ENCODE measurements around the gene SDC4.

DNA sequence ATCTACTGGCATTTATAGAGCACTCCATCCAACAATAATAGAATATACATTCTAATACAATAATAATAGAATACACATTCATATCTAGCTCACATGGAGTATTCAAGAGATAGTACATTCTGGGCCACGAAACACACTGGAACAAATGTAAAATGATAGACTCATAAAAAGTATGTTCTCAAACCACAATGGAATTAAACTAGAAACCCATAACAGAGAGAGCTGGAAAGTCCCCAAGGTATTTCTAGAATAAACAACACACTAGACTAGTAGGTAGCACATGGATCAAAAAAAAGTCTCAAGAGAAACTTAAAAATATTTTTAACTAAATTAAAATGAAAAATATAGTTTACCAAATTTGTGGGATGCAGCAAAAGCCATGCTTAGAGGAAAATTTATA, 39.0 kb upstream of the SDC4 start:
- TF ChIP-seq, protein P1, sequence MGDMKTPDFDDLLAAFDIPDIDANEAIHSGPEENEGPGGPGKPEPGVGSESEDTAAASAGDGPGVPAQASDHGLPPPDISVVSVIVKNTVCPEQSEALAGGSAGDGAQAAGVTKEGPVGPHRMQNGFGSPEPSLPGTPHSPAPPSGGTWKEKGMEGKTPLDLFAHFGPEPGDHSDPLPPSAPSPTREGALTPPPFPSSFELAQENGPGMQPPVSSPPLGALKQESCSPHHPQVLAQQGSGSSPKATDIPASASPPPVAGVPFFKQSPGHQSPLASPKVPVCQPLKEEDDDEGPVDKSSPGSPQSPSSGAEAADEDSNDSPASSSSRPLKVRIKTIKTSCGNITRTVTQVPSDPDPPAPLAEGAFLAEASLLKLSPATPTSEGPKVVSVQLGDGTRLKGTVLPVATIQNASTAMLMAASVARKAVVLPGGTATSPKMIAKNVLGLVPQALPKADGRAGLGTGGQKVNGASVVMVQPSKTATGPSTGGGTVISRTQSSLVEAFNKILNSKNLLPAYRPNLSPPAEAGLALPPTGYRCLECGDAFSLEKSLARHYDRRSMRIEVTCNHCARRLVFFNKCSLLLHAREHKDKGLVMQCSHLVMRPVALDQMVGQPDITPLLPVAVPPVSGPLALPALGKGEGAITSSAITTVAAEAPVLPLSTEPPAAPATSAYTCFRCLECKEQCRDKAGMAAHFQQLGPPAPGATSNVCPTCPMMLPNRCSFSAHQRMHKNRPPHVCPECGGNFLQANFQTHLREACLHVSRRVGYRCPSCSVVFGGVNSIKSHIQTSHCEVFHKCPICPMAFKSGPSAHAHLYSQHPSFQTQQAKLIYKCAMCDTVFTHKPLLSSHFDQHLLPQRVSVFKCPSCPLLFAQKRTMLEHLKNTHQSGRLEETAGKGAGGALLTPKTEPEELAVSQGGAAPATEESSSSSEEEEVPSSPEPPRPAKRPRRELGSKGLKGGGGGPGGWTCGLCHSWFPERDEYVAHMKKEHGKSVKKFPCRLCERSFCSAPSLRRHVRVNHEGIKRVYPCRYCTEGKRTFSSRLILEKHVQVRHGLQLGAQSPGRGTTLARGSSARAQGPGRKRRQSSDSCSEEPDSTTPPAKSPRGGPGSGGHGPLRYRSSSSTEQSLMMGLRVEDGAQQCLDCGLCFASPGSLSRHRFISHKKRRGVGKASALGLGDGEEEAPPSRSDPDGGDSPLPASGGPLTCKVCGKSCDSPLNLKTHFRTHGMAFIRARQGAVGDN (IDR thresholded peaks at IDR 0.05) = no peak
- TF ChIP-seq SP1 (IDR thresholded peaks at IDR 0.05; ENCODE audit: low read depth, low read length) = no peak
- no peak for TF ChIP-seq TAF1 (IDR thresholded peaks at IDR 0.05; ENCODE audit: borderline replicate concordance, low read depth, low read length)
- no peak for TF ChIP-seq MAX (IDR thresholded peaks at IDR 0.05; ENCODE audit: low read depth, low read length)
- no peak for TF ChIP-seq NR2C2 (IDR thresholded peaks at IDR 0.05; ENCODE audit: borderline replicate concordance, control insufficient read depth, insufficient read length, low read depth)
- TF ChIP-seq SMAD1 (IDR thresholded peaks at IDR 0.05; ENCODE audit: low read depth, partially characterized antibody) = no peak
- TF ChIP-seq HCFC1 (IDR thresholded peaks at IDR 0.05; ENCODE audit: low read length) = no peak
- no peak for TF ChIP-seq NFIC (IDR thresholded peaks at IDR 0.05; ENCODE audit: low read depth, low read length)
- no peak for TF ChIP-seq POLR2A (IDR thresholded peaks at IDR 0.05; ENCODE audit: low read depth, low read length)
- no peak for TF ChIP-seq NFYB (IDR thresholded peaks at IDR 0.05; ENCODE audit: insufficient read depth, low read depth, low read length)
- TF ChIP-seq FOXM1 (IDR thresholded peaks at IDR 0.05; ENCODE audit: low read depth, low read length) = no peak

Measured in GM12878 (cell line).